ENCODE data around the gene NUDT17.

- TF ChIP-seq EZH2phosphoT487 (IDR thresholded peaks at IDR 0.05; ENCODE audit: borderline replicate concordance, low read length) (no peak), CTCF (conservative IDR thresholded peaks at IDR 0.05; ENCODE audit: low read depth, low read length) (no peak)
These were observed 48.1 kb downstream of the NUDT17 start for GRCh38 chr1:145893306-145894055.
